GM21576 (cell line): ENCODE results near the gene FUT2.
"Not testable (repeated sequence)": the region's sequence is repeated elsewhere in the genome, so short reads cannot be mapped to it uniquely, and the experiment has no call there.

Experiments used
- ATAC-seq: cut with Tn5 transposase; IDR thresholded peaks from one replicate; pipeline ENCODE4 v1.9.1; 2021; ENCODE audit warnings: mild to moderate bottlenecking, moderate library complexity; ENCODE audit not compliant: unreplicated experiment

The FUT2 gene

GRCh38 chr19:48695743-48696352, at the start of gene FUT2:
Gene FUT2 (plus strand): TSS chr19:48695971. CDS start chr19:48702957, 6,986 bp downstream.
- ATAC-seq: no peak

- peak; percentile 69 for ATAC-seq
Observed at GRCh38 chr19:48646001-48646721, 49.6 kb upstream of the FUT2 start, which contains the start of gene CA11. Gene CA11 (minus strand): TSS chr19:48646187. CDS start chr19:48645632, 555 bp downstream.

- no peak for ATAC-seq
Observed at GRCh38 chr19:48646722-48647216, 49.0 kb upstream of the FUT2 start.

DNA sequence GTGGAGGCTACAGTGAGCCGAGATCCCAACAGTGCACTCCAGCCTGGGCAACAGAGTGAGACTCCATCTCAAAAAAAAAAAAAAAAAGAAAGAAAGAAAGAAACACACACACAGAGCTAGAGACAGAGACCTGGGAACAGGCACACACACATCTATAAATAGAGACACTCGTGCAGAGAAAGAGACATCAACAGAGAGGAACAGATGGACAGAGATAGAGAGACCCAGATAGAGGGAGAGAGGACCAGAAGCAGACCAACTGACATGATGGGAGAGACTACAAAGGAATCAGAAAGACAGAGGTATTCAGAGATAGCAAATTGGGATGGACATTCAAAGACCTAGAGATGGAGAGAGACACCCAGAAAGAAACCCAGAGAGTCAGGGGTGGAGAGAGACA, 47.6 kb upstream of the FUT2 start:
- no peak for ATAC-seq

- no peak for ATAC-seq
Observed at GRCh38 chr19:48650974-48651682, 44.6 kb upstream of the FUT2 start.

DNA sequence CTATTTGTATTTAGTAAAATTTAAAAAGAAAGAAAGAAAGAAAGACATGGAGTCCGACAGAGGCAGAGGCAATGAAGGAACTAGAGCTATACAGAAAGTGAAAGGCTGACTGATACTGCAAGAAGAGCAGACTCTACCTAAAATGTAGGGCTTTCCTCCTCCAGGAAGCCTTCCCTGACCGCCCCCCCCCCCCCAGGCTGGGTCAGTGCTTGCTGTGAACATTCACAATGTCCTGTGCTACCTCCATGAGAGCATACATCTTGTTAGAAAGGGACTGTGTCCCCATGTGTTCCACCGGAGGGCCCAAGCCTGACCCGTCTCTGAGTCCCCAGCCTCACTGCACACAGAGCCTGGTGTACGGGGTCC, 44.1 kb upstream of the FUT2 start:
- ATAC-seq: no peak

GRCh38 chr19:48654299-48655059, 41.3 kb upstream of the FUT2 start:
- no peak for ATAC-seq

DNA sequence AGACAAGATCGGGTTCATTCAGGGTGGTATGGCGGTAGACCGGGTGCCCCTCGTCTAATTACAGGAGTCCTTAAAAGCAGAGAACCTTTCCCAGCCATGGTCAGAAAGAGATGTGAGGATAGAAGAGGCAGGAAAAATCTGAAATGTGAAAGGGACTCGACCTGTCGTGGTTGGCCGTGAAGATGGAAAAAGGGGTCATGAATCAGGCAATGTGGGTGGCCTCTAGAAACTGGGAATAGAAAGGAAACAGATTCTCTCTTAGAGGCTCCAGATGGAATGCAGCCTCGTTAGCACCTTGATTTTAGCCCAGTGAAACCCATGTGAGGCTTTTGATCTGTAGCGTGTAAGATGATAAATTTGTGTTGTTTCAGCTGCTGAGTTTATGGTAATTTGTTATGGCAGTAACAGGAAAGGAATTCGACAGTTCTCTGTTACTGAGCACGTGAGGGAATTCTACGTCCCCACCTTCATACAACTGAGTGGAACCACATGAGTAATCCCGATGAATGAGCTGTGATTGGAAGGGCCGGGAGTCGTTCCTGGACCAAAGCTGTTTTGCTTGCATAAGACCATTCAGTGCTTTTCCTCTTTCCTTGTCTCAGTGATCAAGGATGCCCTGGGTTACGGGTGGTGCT, 38.8 kb upstream of the FUT2 start:
- no peak for ATAC-seq

DNA sequence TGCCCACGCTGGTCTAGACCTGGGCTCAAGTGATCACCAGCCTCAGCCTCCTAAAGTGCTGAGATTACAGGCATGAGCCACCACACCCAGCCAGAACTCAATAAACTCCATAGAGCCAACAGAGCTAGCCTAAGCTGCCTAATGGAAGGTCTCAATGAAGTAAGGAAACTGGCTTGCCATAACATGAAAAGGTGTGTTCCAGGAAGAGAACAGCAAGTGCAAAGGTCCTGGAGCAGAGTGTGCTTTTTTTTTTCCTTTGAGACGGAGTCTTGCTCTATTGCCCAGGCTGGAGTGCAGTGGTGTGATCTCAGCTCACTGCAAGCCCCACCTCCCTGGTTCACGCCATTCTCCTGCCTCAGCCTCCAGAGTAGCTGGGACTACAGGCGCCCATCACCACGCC, 37.9 kb upstream of the FUT2 start:
- ATAC-seq: not testable (repeated sequence)

DNA sequence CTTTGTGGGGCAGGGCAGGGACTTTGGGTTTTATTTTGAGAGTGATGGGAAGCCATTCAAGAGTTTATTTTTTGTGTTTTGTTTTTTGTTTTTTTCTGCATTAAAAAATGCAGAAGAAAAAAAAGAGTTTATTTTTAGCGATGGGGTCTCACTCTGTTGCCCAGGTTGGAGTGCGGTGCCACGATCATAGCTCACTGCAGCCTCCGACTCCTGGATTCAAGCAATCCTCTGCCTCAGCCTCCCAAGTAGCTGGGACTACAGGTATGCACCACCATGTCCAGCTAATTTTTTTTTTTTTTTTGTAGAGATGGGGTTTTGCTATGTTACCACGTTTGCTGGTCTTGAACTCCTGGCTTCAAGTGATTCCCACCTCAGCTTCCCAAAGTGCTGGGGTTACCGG, 37.3 kb upstream of the FUT2 start:
- ATAC-seq: no peak

DNA sequence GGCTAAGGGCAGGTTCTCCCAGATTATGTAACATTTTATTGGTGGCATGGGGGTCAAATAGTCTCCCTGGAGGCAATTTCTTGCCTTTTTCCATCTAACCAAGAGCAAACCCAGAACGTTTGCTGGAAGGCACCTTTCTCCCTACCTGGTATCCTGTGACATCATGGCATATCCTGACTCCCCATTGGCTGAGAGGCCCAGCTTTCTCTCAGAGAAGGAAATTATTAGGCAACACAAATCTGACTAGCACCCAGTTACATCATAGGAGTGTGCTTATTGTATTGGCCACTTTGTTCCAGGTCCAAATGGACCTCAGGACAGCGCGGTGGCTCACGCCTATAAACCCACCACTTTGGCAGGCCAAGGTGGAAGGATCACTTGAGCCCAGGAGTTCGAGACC, 36.0 kb upstream of the FUT2 start:
- no peak for ATAC-seq

DNA sequence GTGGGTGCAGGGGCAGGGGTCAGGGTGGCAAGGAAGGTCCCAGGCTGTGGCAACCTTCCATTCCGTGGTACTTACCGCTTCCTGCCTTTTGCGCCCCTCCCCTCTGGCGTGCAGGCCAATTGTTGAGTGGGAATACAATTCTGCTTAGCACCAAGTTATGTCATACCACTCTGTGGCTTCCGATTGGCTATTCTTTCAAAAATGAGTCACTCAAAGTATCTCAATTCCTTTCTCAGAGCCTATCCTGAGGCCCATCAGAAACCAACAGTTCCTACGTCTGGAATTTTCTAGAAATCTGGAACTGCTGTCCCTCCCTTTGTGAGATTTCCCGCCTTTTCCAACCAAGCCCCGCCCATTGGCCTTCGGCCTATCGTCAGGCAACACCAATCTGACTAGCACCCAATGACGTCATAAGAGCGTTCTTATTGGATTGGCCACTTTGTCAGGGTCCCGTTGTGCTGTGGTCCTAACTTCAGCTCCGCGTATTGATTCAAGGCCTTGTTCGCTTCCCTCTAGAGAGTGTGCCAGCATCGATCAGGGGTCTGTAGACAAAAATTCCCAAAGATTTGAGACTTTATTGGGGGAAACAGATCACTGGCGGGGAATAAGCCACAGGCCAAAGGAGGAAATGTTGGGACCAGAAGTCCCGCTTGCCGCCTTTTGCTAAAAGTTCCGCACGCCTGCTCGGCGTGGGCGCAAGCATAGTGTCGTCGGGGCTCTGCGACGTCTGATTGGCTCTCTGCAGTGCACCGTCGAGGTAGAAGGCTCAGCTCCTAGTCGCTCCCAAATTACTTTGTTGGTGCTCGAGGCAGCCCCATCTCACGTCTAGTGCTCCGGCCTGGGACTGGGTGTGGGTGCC, 34.7 kb upstream of the FUT2 start:
- peak; percentile 71 for ATAC-seq

DNA sequence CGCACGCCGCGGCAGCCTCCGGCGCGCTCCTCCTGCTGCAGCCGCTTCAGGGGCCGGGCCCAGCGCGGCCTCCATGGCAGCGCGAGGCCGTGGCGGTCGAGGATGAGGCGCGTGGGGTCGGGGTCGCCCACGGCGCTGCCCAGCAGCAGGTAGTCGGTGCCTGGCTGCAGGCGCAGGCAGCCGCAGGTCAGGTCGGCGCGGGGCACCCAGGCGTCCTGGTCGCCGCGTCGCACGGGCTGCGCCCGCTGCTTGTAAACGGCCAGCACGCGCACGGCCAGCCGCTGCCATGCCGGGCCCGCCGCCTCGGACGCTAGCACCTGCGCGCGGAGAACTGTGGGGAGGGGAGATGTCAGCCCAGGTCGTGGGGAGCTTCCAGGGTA, 34.1 kb upstream of the FUT2 start:
- ATAC-seq: no peak

DNA sequence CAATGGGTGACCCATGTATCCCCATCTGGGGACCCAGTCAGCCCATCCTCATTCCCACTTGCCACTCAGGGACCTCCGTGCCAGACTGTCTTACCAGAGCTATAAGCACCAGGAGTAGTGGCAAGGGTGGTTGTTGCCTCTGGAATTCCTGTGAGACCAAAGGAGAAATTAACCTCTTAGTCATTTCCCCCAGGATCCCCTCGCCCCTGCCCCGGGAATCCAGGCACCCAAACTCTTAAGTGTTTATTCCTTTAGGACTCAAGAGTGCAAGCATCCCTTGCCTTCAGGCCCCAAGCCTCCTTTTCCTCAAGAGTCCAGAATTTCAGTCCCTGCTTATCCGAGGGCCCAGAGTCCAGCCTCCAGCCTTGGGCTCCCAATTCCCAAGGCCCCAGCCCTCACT, 32.1 kb upstream of the FUT2 start:
- ATAC-seq: no peak

DNA sequence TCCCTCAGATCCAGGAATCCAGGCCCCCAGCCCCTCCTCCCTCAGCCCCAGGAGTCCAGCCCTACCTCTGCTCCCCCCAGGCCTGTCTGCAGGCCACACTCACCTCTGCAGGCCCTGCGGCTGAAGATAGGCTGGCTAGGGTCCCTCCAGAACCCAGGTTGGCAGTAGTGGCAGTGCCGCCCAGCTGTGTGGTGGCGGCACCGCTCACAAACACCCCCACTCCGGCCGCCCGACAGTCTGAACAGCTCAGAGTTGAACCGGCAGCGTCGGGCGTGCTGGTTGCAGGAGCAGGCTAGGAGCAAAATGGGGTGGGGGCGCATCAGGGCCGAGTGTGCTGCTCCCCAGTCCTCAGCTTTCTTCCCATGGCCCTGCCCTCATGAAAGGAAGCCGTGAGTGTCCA, 31.3 kb upstream of the FUT2 start:
- no peak for ATAC-seq

GRCh38 chr19:48665786-48666185, 30.0 kb upstream of the FUT2 start:
- ATAC-seq: no peak

- no peak for ATAC-seq
Observed at GRCh38 chr19:48668332-48668731, 27.4 kb upstream of the FUT2 start.

- no peak for ATAC-seq
Observed at GRCh38 chr19:48668761-48669160, 27.0 kb upstream of the FUT2 start.

GRCh38 chr19:48669903-48670668, 25.7 kb upstream of the FUT2 start:
- ATAC-seq: no peak
